HG02840 (cell line): ENCODE measurements around the gene EFCAB9.
A peak's percentile ranks its signal among the peaks of the same experiment; 100 is the strongest.
"Not testable (repeated sequence)": the region's sequence is repeated elsewhere in the genome, so short reads cannot be mapped to it uniquely, and the experiment has no call there.

Source experiments
- ATAC-seq: cut with Tn5 transposase; IDR thresholded peaks from one replicate; pipeline ENCODE4 v1.9.1; 2021; ENCODE audit warnings: mild to moderate bottlenecking, moderate library complexity, moderate number of reproducible peaks; ENCODE audit not compliant: unreplicated experiment, low FRiP score

Gene EFCAB9

DNA sequence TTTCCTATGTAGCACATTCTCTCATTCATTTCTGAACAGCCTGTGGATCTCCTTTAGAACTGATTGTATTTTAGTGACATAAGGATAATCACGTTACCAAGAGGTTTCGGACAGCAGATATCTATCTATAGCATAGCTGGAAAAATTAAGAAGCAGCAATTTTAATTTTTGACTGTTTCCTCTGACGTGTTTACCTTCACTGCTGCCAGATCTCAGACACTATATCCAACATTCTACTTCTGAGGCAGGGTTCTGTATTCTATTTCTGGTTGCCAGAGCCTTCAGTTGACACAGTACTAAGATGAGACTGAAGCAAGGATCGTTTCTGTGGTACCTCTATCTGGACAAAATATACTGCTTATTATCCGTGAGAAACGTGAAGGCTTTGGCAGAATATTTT, at the start of gene EFCAB9:
Gene EFCAB9, plus strand, starts transcription at position 301 of the 400 bp plus-strand sequence. Its CDS starts 1 bp downstream, at position 302.
- ATAC-seq: no peak

DNA sequence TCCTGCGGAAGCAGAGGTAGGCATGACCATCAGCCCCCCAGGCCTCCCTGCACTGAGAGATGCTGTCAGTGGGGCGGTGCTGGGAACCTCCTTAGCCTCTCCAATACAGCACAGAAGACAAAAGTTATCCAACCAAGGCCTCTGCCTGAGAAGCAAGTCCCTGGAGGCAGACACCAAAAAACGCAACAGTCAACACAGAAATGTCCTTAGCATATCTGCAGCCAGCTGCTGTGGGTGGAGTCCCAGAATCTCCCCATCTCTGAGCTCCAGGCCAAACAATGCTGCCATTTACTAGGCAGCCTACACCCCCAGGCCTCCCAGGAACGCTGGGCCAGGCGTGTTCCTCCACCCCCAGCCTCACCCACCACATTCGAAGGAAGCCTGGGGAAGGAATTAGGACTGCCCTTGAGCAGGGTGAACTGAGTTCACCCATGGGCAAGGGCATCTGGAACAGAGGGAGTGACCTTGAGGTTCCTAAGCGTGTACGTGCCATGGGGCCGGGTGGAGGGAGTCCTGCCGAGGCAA, 49.6 kb upstream of the EFCAB9 start:
- ATAC-seq: peak; percentile 55

- no peak for ATAC-seq
Measured at GRCh38 chr5:172144931-172145869, 48.8 kb upstream of the EFCAB9 start.

DNA sequence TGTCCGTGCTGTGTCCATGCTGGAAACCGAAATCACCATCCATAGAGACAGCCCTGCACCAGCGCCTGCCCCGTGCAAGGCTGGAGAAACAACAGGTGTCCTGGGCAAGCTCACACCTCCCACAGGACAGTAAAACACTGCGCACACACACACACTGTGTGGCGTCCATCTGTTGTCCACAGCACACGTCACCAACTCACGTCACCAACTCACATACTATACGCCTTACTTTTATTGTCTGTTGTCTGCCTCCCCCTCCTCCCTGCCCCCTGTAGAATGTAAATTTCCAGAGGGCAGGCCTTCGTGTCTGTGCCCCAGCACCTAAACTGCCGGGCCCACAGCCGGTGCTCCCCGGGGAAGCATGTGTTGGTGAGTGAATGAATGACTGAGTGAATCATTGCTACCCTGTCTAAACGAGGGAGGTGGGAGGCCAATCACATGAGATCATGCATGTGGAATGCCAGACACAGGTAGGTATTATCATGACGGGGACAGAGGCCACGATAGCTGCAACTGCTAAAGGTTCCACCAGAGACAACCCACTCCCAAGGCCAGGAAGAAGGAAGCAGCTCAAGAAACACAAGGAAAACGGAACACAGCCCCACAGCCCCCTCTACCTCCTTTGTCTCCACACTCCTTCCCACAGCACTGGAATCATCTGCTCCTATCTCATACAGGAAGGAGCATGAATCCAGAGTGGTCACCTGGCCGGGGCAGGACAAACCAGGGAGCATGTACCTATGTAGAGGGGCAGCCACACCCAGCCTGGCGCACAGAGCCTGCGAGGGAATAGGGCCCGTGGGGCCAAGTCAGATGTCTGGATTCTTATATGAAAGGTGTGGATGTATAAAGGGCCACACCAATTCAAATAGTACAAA, 47.9 kb upstream of the EFCAB9 start:
- no peak for ATAC-seq

DNA sequence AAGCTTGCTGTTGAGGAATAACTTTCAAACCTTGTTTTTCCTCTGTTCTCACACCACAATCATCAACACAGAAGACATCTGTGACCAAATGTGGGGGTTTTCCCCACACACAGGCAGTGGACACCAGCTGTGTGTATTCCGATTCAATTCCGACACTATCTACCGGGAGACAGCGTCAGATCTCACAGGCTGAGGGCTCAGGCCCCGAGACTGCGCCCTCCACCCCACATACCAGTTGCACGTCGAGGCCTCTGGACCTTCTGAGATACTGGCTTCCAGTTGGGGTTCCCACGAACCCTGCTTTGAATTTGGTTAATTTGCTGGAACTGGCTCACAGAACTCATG, 47.3 kb upstream of the EFCAB9 start:
- no peak for ATAC-seq

DNA sequence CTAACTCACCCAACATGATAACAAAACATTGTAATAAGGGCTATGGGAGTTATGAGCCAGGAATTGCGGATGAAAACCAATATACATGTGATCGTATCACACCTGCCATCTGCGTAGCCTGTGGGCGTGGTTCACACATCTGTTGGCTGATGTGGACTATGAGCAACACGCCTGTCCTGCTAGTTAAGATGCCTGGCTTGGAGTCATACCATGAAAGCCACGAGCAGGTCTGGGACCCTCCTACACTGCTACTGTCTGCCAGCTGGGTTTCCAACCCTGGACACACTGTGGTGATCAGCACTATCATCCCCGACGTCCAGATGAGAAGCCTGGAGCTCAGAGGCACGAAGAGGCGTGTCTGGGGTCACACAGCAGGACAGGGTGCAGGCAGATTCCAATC, 46.1 kb upstream of the EFCAB9 start:
- no peak for ATAC-seq

DNA sequence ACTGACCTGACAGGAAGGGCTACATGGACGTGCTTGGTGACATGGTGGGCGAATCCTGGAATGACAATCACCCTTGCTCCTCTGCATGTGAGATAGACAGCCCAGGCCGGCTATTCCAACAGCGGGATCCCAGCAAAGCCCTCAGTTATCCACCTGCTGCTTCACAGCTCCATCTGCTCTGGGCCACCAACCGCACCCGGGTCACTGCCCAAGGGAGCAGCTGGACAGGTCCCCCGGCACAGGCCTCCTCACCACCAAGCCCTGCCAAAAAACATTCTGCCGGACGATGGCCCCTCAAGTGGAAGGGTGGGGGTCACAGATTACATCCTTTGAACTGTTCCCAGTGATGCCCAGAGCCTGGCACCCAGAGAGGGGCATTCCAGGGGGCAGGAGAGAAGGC, 45.6 kb upstream of the EFCAB9 start:
- no peak for ATAC-seq

- ATAC-seq: no peak
Measured at GRCh38 chr5:172149073-172149472, 44.9 kb upstream of the EFCAB9 start.

DNA sequence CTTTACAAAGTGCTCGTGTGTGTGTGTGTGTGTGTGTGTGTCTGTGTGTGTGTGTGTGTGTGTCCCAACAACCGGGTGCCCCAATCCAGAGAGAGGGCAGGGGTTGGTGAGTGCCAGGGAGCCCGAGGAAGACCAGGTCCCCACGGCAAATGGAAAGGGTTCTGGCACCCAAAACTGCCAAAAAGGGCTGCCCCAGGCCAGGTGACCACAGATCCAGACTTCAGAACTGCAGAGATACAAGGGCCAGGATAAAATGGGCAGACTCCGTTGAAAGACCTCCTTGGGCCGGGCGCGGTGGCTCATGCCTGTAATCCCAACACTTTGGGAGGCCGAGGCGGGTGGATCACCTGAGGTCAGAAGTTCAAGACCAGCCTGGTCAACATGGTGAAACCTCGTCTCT, 44.5 kb upstream of the EFCAB9 start:
- not testable (repeated sequence) for ATAC-seq

- no peak for ATAC-seq
Measured at GRCh38 chr5:172150514-172151425, 43.2 kb upstream of the EFCAB9 start.

DNA sequence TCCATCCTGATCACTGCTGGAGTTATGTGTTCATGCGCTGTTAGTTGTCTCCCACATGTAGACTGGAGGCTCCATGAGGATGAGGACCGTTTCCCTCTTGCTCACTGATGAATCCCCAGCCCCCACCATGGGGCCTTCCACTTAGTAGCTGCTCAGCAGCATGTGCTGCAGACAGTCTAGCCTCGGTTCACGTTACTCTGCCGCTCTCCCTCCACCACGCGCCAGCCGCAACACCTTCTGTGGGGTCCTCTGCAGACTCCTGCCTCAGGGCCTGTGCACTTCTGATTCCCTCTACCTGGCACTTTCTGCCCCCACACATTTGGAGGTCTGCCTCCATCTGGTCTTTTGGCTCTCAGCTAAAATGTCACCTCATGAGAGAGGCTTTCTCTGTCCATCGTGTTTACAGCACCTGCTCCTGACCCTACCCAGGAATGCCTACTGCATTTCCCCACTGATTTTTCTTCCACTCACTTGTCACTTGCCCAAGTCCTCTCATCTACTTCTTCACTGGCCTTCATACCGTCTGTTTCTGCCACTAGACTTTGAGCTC, 42.2 kb upstream of the EFCAB9 start:
- ATAC-seq: no peak

GRCh38 chr5:172153695-172154094, 40.3 kb upstream of the EFCAB9 start:
- no peak for ATAC-seq

GRCh38 chr5:172155101-172155500, 38.9 kb upstream of the EFCAB9 start:
- ATAC-seq: not testable (repeated sequence)

DNA sequence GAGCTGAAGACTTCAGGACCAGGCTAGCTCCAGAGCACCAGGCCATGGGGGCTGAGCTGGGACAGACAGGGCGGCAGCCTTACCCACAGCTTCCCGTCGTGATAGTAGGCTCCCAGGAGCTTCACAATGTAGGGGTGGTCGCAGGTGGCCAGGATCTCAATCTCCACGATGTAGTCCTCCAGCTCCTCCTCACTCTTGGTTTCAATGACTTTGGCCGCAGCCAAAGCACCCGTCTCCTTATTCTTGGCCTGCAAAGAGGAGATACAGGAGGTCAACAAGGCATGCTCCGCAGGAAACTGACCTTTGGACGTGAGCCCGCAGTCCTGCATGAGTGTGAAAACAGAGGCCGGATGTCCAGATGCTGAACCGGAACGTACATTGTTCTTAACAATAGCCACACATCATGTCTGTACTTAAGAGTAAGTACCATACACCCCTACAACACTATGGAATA, 37.4 kb upstream of the EFCAB9 start:
- ATAC-seq: no peak

DNA sequence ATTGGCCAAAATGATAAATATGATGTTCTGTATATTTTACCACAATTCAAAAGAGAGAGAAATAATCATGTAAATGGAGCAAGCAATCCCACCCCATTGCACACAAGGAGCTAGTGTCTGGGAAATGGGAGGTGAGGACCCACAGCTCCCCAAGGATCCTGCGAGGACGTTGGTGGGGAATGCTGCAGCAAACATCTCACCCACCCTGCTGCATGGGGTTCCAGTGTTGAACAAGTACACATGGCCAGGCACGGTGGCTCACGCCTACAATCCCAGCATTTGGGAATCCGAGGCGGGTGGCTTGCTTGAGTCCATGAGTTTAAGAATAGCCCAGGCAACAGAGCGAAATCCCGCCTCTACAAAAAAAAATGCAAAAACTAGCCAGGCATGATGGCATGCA, 35.0 kb upstream of the EFCAB9 start:
- ATAC-seq: no peak

DNA sequence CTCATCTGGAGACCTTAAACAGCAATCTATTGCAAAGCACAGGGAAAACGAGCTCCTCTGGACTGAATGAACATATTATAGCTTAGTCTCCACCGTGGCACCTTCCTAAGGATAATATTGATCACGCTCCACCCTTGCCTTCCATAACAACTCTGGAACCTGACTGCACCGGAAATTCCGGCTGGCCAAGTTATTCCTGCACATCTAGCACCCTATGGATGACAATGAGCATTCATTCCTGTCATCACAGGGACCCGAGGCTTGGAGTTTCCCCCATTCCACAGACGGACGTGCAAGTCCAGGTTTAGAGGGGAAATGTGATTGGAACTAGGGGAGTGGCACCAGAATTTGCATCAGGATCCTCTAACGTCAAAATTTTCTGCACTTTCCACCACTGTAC, 33.5 kb upstream of the EFCAB9 start:
- no peak for ATAC-seq

DNA sequence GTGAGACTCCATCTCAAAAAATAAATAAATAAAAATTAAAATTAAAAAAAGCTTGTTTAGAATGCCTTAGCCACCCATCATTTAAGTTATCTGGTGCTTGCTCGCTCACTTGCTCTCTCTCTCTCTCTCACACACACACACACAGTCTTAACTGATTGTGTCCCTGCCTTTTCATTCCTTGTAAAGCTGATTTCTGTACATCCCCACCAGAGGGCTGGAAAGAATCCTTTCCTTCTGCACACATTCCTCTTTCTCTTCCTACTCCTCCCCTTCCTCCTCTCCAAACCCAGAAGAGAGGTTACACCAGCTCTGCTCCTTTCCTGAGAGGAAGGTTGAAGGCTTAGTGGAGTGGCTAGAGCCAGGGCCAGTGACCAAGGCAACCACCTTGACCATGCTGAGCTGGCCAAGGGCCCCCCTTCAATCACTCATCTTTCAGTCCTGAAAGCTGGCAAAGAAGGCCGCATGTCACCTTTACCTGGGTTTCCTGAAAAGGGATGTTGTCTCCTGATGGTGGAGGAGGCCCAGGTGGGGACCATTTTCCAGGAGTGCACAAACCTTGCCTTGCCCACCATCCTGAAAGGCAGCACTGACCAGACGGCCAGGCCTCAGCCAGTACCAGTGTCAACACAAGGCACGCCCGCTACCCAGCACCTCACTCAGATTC, 31.5 kb upstream of the EFCAB9 start:
- ATAC-seq: no peak

DNA sequence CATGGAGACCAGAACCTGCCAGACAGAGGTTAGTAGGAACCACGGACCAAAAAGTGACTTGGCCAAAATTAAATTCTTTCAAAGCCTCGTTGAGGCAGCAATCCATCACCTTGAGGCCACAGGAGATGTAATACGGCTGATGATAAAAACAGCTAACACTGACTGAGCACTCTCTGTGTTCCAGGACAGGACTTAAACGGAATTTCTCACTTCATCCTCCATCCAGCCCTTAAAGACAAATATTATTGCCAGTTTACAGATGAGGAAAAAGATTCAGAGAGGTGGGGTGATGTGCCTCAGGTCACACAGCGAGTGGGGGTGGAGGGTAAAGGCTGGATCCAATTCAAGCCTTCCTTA, 31.0 kb upstream of the EFCAB9 start:
- no peak for ATAC-seq

GRCh38 chr5:172163346-172163745, 30.6 kb upstream of the EFCAB9 start:
- ATAC-seq: no peak
